GM18505 (cell line): Measurements from ENCODE around the gene TRMT1.

Experiments used
- ATAC-seq: cut with Tn5 transposase; IDR thresholded peaks from one replicate; pipeline ENCODE4 v1.9.1; 2021; ENCODE audit not compliant: unreplicated experiment
- POLR2A ChIP-seq: IDR thresholded peaks from 4 replicates; pipeline ENCODE4 v1.6.1; 2011; ENCODE audit warnings: borderline replicate concordance; ENCODE audit not compliant: insufficient read depth, insufficient read length; ENCODE audit errors: extremely low read depth

TRMT1 gene

DNA sequence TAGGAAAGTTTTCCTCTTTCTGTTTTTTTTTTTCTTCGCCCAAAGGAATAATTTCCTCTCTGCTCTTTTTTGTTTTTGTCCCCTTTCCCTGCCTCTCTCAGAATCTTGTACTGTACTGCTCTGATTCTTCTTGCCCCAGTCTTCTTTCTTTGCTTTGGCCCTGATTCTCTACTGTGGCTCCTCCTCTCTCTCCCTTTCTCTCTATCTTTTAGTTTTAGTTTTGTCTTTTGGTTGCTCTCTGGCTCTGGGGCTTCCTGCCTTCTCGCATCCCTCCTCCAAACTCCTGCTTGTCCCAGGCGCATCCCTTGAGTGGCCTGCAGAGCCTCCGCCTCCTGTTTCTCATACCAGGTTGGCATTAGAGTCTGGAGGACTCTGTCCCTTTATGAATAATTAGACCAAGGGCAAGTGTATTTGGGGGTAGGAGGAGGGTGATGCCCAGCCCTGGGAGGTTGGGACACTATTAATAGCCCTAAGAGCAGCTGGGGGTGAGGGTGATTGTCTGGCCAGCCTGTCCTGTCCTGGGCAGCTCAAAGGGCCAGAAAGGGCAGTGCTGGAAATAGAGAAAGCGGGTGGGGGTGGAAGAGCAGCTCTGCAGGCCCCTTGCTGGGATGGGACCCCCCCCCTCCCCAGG is 53.0 kb downstream of the TRMT1 start:
- ATAC-seq = no peak
- TF ChIP-seq POLR2A = no peak

GRCh38 chr19:13062317-13062716 is 54.2 kb downstream of the TRMT1 start:
- no peak for ATAC-seq
- TF ChIP-seq POLR2A = no peak

DNA sequence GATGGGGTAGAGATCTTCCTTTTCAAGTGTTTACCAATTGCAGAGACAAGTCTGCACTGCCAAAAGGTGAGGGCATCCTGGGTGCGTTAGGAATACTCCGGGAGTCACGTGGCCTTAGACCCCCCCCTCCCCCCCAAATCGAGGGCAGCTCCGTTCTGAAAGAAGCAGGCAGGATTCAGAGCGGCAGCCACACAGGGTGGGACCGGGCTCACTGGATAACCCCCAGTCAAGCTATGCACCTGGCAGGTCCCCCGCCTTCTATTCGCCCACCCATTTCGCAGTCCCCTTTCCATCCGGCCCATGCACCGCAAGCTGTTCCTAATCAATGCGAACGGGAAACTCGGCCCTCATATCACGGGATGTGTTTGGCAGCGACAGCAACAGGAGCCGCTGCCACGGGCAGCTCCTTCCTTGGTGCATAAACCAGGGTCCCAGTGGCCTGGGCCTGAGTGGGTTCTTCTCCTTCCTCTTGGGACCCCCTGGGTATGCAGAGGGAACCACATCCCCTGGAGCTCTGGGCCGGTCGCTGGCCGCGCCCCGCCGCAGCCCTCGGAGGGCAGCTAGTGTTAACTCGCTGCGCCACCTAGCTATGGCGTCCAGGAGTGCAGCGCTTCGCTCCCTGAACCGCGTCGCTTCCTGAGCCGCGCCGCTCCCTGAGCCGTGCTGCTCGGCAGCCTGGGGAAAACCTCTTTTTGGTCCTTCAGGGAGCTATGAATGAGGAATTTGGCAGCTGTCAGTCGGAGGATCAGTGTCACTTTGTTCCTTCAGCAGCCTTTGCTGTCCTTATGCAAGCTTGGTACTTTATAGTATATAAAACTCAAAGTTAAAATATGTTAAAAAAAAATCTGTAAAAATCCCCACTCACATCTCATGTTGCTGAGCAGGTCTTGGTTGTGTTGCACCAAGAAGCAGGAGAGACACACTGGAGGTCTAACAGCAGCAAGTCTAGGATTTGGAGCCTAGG is 55.3 kb downstream of the TRMT1 start:
- peak; percentile 53 for ATAC-seq
- no peak for TF ChIP-seq POLR2A

DNA sequence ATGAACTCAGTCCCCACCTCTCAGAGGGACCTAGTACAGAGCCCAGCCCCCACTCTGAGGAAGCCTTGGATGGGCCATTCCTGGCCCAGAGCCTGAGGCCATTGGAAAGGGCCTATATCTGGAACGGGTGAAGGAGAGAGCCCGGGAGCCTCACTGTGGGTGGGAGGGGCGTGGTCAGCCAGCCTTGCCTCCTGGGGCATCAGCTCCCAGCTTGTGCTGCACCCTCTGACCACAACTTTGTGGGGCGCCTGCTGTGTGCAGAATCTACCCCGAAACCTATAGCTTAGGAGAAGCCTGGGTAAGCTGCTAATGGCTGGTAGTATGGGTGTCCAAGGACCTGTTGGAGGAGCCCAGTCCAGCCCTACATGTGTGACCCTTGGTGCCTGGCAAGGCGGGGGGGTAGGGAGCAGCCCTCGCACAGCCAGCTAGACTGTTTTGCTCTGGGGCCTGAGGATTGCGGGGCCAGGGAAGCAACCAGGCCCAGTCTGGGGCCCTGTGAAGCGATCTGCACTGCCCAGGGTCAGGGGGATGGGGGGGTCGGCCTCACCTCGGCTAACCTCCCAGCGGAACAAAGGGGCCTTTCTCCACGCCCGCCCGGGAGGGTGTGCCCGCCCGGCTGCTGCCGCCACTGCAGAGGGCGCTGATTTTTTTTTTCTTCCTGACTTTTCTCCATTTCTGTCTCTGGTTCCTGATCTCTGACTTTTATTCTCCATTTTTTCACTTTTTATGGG is 56.1 kb downstream of the TRMT1 start:
- no peak for ATAC-seq
- TF ChIP-seq POLR2A = no peak

- no peak for TF ChIP-seq POLR2A
- ATAC-seq = no peak
Measured at GRCh38 chr19:13058951-13059660, 57.4 kb downstream of the TRMT1 start.

DNA sequence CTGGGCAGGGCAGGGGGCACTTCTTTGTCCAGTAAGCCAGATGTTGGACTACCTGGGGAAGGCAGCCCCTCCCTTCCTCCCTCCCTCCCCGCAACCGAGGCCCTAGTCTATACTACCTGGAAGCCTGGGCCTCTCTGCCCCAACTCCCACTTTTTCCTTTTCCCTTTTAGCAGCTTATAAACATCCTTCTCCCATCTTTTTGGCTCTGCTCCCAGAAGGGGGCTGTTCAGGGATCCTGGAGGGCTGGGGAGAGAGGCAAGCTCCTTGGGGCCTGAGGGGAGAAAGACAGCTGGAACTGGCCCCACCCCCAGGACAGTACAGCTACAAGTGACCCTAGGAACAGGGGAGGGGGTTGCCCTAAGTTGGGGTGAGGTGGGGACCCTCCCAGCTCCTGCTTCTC is 58.8 kb downstream of the TRMT1 start:
- ATAC-seq = no peak
- TF ChIP-seq POLR2A = no peak

GRCh38 chr19:13057147-13057572 is 59.4 kb downstream of the TRMT1 start:
- TF ChIP-seq POLR2A = no peak
- no peak for ATAC-seq

- ATAC-seq = no peak
- TF ChIP-seq POLR2A = no peak
Measured at GRCh38 chr19:13056052-13056660, 60.4 kb downstream of the TRMT1 start.

DNA sequence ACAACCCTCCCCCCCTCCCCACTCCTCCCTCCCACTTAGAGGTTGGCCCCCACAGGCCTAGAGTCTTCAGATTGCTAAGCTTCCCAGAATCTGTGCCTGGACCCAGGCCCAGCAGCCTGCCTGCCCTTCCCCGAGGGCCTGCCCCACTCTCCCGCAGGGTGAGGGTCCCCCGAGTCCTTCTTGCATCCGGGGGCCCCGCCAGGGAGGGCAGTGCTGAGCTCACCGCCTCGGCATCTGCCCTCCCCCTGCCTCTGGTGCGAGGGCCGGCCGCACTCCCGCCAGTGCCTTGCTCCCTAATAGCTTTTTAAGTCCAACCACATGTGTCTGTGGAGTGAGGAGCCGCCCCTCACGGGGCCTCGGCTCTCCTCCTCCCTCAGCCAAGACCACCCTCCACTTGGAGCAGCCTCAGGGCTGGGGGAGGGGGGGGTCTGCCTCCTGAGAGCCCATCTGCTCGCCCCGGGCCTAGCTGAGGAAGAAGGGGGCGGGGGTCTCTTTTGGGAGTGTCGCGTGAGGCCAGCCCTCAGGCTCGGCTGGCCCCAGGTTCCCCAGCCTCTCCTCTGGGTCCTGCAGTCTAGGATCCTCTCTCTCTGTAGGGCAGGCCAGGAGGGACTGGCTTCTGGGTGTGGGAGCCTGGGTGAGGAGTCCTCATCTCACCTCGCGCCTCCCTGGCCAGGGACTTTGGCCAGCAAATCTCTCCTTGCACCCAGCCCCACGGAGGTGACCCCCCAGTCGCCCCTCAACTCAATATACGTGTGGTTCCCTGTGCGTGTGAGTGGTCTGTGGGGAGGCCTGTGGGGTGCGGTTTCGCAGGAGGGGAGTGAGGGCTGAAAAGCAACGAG is 61.1 kb downstream of the TRMT1 start:
- no peak for ATAC-seq
- TF ChIP-seq POLR2A = no peak
